A549 (cell line): Measurements from ENCODE around the gene TTC39B. TPM values are rescaled to one million over a fixed set of nuclear protein-coding genes. Genes with fewer than 3 reads are reported as not detected.

Source experiments
- ATAC-seq, 2 experiments: fragments of 200-7000 bp in 1 of 2; fragments of >200 bp in 1 of 2; cut with Nextera tagmentation in 1 of 2; cut with Tn5 transposase in 1 of 2; 3 replicates each; pipeline versions ENCODE4 v1.8.0 to v1.9.1; 2018 to 2020; ENCODE audit warnings: mild to moderate bottlenecking in 1 of 2, moderate library complexity in 1 of 2
- CTCF ChIA-PET: fragments of 300-600 bp; sonication (Branson Sonifier 250); formaldehyde crosslinking; extraction: SDS; loops from one replicate; lab custom pipeline; 2021; ENCODE audit warnings: antibody characterized with exemption, inconsistent platforms; lab: Yijun Ruan, JAX
- POLR2A ChIA-PET: fragments of 350-600 bp; formaldehyde crosslinking; extraction: SDS; loops from one replicate; lab custom pipeline; 2021; ENCODE audit warnings: antibody characterized with exemption, inconsistent platforms; lab: Yijun Ruan, JAX
- DNase-seq, 2 experiments: peaks; one replicate each; pipeline versions ENCODE4 v3.0.0 to v3.0.0-alpha.2; 2011 to 2016; ENCODE audit warnings: low read depth in 1 of 2, low spot score in 1 of 2
- FAIRE-seq: peaks from 2 replicates; lab custom pipeline; 2011; peaks lifted over from hg19 to GRCh38; lab: Jason Lieb, UNC
- H3K27ac ChIP-seq, 2 experiments: fragments of >200 bp; sonication (Bioruptor Twin); formaldehyde crosslinking; 3 replicates each; pipeline ENCODE4 v1.5.1; 2016 to 2017
- H3K4me1 ChIP-seq: fragments of >200 bp; sonication (Bioruptor Twin); formaldehyde crosslinking; 3 replicates; pipeline ENCODE4 v1.6.1; 2016
- H3K4me2 ChIP-seq: fragments of >200 bp; sonication (Bioruptor Twin); formaldehyde crosslinking; 3 replicates; pipeline ENCODE4 v1.6.1; 2016
- H3K4me3 ChIP-seq: fragments of >200 bp; sonication (Bioruptor Twin); formaldehyde crosslinking; 3 replicates; pipeline ENCODE4 v1.5.1; 2016
- H3K9me3 ChIP-seq: fragments of >200 bp; sonication (Bioruptor Twin); formaldehyde crosslinking; 3 replicates; pipeline ENCODE4 v1.6.1; 2016
- FOSB ChIP-seq: fragments of 250-450 bp; sonication (Bioruptor Pico); IDR thresholded peaks from 2 replicates; pipeline ENCODE4 v1.5.0; 2020; ENCODE audit warnings: mild to moderate bottlenecking, moderate library complexity
- GATA3 ChIP-seq: IDR thresholded peaks from 2 replicates; pipeline ENCODE4 v1.6.1; 2012; ENCODE audit warnings: borderline replicate concordance
- HDAC2 ChIP-seq: fragments of 200-600 bp; sonication (generic); IDR thresholded peaks from 2 replicates; pipeline ENCODE4 v1.6.1; 2016
- HEYL ChIP-seq: fragments of 250-450 bp; sonication (Bioruptor Pico); IDR thresholded peaks from 2 replicates; pipeline ENCODE4 v1.8.0; 2021; ENCODE audit warnings: mild to moderate bottlenecking, moderate library complexity
- MAZ ChIP-seq: fragments of 150-350 bp; IDR thresholded peaks from 2 replicates; pipeline ENCODE4 v1.6.1; 2014; ENCODE audit warnings: antibody characterized with exemption, low read depth, low read length, borderline replicate concordance
- MYC ChIP-seq: IDR thresholded peaks from 2 replicates; pipeline ENCODE4 v1.6.1; 2012; ENCODE audit warnings: mild to moderate bottlenecking, inconsistent platforms, low read length, improper control_type of control experiment, borderline replicate concordance
- NPAS2 ChIP-seq: fragments of 250-450 bp; sonication (Bioruptor Pico); IDR thresholded peaks from 2 replicates; pipeline ENCODE4 v1.8.0; 2022; ENCODE audit warnings: mild to moderate bottlenecking, moderate library complexity, borderline replicate concordance
- NR3C1 ChIP-seq: fragments of >200 bp; sonication (Bioruptor Twin); formaldehyde crosslinking; IDR thresholded peaks from 3 replicates; pipeline ENCODE4 v1.6.1; 2017
- POLR2A ChIP-seq: IDR thresholded peaks from 2 replicates; pipeline ENCODE4 v1.6.1; 2012; ENCODE audit warnings: mild to moderate bottlenecking, low read length
- RNF2 ChIP-seq: fragments of 200-600 bp; sonication (generic); IDR thresholded peaks from 2 replicates; pipeline ENCODE4 v1.6.1; 2016; ENCODE audit warnings: low read depth, mild to moderate bottlenecking, antibody characterized with exemption, moderate library complexity, borderline replicate concordance
- SMC3 ChIP-seq: fragments of >200 bp; sonication (Bioruptor Twin); formaldehyde crosslinking; IDR thresholded peaks from 3 replicates; pipeline ENCODE4 v1.6.1; 2018; ENCODE audit warnings: inconsistent platforms
- SREBF2 ChIP-seq: fragments of 450-650 bp; IDR thresholded peaks from 2 replicates; pipeline ENCODE4 v1.6.1; 2014; ENCODE audit warnings: mild to moderate bottlenecking, moderate library complexity
- ZC3H11A ChIP-seq: fragments of 450-650 bp; IDR thresholded peaks from 2 replicates; pipeline ENCODE4 v1.6.1; 2014; ENCODE audit warnings: antibody characterized with exemption, mild to moderate bottlenecking
- WGBS: methylation state at CpG from one replicate; pipeline ENCODE4 v1.1.6; 2017; ENCODE audit errors: missing lambda C conversion rate; 5-methylcytosine and 5-hydroxymethylcytosine counted together
- polyA plus RNA-seq, 4 experiments: library from polyadenylated mRNA; depleted of rRNA in 3 of 4; stranded (reverse); fragments of >200 nt; fragmentation: RNase III in 1 of 4; extraction: RNeasy Plus Mini Kit Qiagen cat#74134 plus additional on column Dnase treatment in 1 of 4; gene quantifications; 2 replicates in 3 of 4; 3 replicates in 1 of 4; pipeline ENCODE4 v1.2.3, GENCODE V29; 2011 to 2017
- TF ChIP-seq, protein P1 (sequence below): fragments of >200 bp; sonication (Bioruptor Twin); formaldehyde crosslinking; IDR thresholded peaks from 3 replicates; pipeline ENCODE4 v1.6.1; 2016
- TF ChIP-seq, protein P2 (sequence below): IDR thresholded peaks from 2 replicates; pipeline ENCODE4 v1.6.1; 2012
- TF ChIP-seq, protein P3 (sequence below): fragments of 250-450 bp; sonication (Bioruptor Pico); IDR thresholded peaks from 2 replicates; pipeline ENCODE4 v1.5.0; 2021; ENCODE audit warnings: mild to moderate bottlenecking, moderate library complexity, borderline replicate concordance
- TF ChIP-seq, protein P4 (sequence below): fragments of 450-650 bp; IDR thresholded peaks from 2 replicates; pipeline ENCODE4 v1.6.1; 2014; ENCODE audit warnings: antibody characterized with exemption
- TF ChIP-seq, protein P5 (sequence below): IDR thresholded peaks from 2 replicates; pipeline ENCODE4 v1.6.1; 2012; ENCODE audit warnings: low read depth, borderline replicate concordance
- TF ChIP-seq, protein P6 (sequence below): fragments of 250-450 bp; sonication (Bioruptor Pico); IDR thresholded peaks from 2 replicates; pipeline ENCODE4 v1.5.0; 2020; ENCODE audit warnings: low read depth, mild to moderate bottlenecking, moderate library complexity
- TF ChIP-seq, protein P7 (sequence below): fragments of 200-600 bp; sonication (generic); IDR thresholded peaks from 2 replicates; pipeline ENCODE4 v1.6.1; 2016; ENCODE audit warnings: antibody characterized with exemption, mild to moderate bottlenecking, moderate library complexity

Gene TTC39B
- polyA plus RNA-seq, 2 of the 4 experiments (the other 2 are of a cell fraction): 0.94 to 4.4 TPM

DNA sequence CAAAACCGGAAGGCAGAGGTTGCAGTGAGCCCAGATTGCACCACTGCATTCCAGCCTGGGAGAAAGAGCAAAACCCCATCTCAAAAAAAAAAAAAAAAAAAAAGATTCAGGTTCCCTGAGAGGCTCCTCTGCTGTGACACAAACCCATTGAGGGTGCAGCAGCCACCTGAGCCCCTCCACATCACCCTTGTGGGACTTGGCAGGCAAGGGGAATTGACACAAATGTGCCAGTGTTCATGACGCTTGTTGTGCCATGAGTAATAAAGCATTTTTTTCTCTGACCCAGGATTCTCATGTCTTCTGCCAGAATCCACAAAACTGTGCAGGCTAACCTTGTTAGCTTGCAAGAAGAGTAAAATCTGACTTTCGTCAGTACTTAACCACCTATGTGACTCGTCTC, 149.6 kb downstream of the TTC39B start:
- no peak for DNase-seq
- Histone ChIP-seq H3K9me3 (no peaks in the 10 kb centered on the region), H3K27ac (no peak overlapping the region), H3K4me1 (no peaks in the 10 kb centered on the region), H3K4me3 (no peak overlapping the region), H3K4me2 (no peak overlapping the region)
- POLR2A ChIA-PET: no interaction called here
- ATAC-seq: no peak
- WGBS: 38% methylated on average over 4 of the region's 4 CpGs
- no peak for FAIRE-seq
- TF ChIP-seq POLR2A (no peak), SMC3 (no peak), ZC3H11A (no peak), MAZ (no peak), GATA3 (no peak), HEYL (CRISPR knock-in tag) (no peak), RNF2 (no peak)
- TF ChIP-seq, protein P1, sequence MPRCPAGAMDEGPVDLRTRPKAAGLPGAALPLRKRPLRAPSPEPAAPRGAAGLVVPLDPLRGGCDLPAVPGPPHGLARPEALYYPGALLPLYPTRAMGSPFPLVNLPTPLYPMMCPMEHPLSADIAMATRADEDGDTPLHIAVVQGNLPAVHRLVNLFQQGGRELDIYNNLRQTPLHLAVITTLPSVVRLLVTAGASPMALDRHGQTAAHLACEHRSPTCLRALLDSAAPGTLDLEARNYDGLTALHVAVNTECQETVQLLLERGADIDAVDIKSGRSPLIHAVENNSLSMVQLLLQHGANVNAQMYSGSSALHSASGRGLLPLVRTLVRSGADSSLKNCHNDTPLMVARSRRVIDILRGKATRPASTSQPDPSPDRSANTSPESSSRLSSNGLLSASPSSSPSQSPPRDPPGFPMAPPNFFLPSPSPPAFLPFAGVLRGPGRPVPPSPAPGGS: no peak
- TF ChIP-seq, protein P2, sequence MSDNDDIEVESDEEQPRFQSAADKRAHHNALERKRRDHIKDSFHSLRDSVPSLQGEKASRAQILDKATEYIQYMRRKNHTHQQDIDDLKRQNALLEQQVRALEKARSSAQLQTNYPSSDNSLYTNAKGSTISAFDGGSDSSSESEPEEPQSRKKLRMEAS: no peak
- TF ChIP-seq, protein P3, sequence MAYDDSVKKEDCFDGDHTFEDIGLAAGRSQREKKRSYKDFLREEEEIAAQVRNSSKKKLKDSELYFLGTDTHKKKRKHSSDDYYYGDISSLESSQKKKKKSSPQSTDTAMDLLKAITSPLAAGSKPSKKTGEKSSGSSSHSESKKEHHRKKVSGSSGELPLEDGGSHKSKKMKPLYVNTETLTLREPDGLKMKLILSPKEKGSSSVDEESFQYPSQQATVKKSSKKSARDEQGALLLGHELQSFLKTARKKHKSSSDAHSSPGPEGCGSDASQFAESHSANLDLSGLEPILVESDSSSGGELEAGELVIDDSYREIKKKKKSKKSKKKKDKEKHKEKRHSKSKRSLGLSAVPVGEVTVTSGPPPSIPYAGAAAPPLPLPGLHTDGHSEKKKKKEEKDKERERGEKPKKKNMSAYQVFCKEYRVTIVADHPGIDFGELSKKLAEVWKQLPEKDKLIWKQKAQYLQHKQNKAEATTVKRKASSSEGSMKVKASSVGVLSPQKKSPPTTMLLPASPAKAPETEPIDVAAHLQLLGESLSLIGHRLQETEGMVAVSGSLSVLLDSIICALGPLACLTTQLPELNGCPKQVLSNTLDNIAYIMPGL (CRISPR knock-in tag): no peak
- CTCF ChIA-PET: no interaction called here

DNA sequence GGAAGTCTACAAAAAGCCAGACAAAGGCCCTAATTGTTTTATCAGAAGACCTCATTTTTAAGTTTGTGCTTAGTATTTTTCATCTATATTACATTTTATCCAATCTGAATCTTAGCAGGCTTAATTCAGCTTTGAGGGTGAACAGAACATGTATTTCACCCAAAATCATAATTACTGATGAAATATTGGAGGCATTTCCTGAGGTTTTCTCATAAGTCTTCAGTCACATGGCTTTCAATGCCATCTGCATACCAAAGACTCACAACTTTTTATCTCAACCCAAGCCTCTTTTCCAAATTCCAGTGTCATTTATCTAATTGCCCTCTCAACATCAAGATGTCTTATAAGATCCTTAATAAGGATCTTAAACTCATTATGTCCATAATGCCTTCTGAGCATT, 150.8 kb downstream of the TTC39B start:
- no peak for FAIRE-seq
- no peak for DNase-seq
- TF ChIP-seq NPAS2 (CRISPR knock-in tag): no peak
- TF ChIP-seq, protein P4, sequence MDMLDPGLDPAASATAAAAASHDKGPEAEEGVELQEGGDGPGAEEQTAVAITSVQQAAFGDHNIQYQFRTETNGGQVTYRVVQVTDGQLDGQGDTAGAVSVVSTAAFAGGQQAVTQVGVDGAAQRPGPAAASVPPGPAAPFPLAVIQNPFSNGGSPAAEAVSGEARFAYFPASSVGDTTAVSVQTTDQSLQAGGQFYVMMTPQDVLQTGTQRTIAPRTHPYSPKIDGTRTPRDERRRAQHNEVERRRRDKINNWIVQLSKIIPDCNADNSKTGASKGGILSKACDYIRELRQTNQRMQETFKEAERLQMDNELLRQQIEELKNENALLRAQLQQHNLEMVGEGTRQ: no peak
- TF ChIP-seq, protein P5, sequence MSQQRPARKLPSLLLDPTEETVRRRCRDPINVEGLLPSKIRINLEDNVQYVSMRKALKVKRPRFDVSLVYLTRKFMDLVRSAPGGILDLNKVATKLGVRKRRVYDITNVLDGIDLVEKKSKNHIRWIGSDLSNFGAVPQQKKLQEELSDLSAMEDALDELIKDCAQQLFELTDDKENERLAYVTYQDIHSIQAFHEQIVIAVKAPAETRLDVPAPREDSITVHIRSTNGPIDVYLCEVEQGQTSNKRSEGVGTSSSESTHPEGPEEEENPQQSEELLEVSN: no peak
- TF ChIP-seq FOSB (CRISPR knock-in tag): no peak
- TF ChIP-seq MYC: no peak
- no peak for TF ChIP-seq HDAC2
- no peak for TF ChIP-seq SREBF2
- TF ChIP-seq, protein P6, sequence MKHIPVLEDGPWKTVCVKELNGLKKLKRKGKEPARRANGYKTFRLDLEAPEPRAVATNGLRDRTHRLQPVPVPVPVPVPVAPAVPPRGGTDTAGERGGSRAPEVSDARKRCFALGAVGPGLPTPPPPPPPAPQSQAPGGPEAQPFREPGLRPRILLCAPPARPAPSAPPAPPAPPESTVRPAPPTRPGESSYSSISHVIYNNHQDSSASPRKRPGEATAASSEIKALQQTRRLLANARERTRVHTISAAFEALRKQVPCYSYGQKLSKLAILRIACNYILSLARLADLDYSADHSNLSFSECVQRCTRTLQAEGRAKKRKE: no peak
- no peak for ATAC-seq
- Histone ChIP-seq H3K27ac (no peak overlapping the region), H3K4me1 (no peaks in the 10 kb centered on the region), H3K9me3 (no peaks in the 10 kb centered on the region), H3K4me3 (no peak overlapping the region), H3K4me2 (no peak overlapping the region)
- ChIA-PET CTCF (no interaction called here), POLR2A (no interaction called here)

DNA sequence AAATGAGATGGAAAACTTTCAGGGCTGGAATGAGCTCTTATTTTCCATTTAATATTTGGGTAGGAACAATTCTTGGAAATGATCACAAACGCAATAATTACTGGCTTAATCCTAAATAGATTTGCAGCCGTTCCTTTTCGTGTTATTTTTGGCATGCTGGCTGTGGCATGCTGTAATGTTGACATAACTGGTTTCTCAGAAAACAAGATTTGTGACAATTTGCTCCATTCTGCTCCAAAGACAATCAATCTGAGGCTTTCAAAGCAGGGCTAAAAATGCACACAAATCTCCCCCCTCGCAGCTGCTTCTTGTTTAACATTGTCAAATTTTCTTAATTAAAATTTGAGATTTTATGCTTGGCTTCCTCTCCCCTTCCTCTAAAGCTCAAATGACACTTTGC, 151.2 kb downstream of the TTC39B start:
- POLR2A ChIA-PET: no interaction called here
- H3K4me2 ChIP-seq: no peak overlapping the region

More for the DNA sequence above, 151.2 kb downstream of the TTC39B start:
- WGBS: 6% methylated on average over 4 of the region's 4 CpGs
- ATAC-seq (no peak), FAIRE-seq (no peak), DNase-seq (no peak)
- CTCF ChIA-PET: interaction anchor here (1.5 kb wide), 1 partner anchor 21 kb away, joined by 7 read pairs; no protein-coding TSS in a partner anchor
- no peak overlapping the region for H3K4me3 ChIP-seq
- TF ChIP-seq, protein P7, sequence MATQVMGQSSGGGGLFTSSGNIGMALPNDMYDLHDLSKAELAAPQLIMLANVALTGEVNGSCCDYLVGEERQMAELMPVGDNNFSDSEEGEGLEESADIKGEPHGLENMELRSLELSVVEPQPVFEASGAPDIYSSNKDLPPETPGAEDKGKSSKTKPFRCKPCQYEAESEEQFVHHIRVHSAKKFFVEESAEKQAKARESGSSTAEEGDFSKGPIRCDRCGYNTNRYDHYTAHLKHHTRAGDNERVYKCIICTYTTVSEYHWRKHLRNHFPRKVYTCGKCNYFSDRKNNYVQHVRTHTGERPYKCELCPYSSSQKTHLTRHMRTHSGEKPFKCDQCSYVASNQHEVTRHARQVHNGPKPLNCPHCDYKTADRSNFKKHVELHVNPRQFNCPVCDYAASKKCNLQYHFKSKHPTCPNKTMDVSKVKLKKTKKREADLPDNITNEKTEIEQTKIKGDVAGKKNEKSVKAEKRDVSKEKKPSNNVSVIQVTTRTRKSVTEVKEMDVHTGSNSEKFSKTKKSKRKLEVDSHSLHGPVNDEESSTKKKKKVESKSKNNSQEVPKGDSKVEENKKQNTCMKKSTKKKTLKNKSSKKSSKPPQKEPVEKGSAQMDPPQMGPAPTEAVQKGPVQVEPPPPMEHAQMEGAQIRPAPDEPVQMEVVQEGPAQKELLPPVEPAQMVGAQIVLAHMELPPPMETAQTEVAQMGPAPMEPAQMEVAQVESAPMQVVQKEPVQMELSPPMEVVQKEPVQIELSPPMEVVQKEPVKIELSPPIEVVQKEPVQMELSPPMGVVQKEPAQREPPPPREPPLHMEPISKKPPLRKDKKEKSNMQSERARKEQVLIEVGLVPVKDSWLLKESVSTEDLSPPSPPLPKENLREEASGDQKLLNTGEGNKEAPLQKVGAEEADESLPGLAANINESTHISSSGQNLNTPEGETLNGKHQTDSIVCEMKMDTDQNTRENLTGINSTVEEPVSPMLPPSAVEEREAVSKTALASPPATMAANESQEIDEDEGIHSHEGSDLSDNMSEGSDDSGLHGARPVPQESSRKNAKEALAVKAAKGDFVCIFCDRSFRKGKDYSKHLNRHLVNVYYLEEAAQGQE: no peak
- TF ChIP-seq, protein P3 (CRISPR knock-in tag): no peak
- TF ChIP-seq NR3C1: no peak
- TF ChIP-seq, all 56 proteins: peak for 0
- Histone ChIP-seq H3K9me3 (no peaks in the 10 kb centered on the region), H3K4me1 (no peaks in the 10 kb centered on the region), H3K27ac (no peak overlapping the region)
